Activated B cell treated with CpG ODN at 0.5 μM for 24 hours (primary cell): ENCODE data around the gene CSDE1. TPM values are rescaled to one million over a fixed set of nuclear protein-coding genes. Genes with fewer than 3 reads are reported as not detected.

Experiments
- ATAC-seq: fragments of 200-7000 bp; cut with Tn5 transposase; one replicate; pipeline ENCODE4 v1.10.0; 2021; ENCODE audit warnings: low read depth, mild to moderate bottlenecking, moderate library complexity
- CTCF ChIA-PET: fragments of 350-600 bp; sonication (Branson Sonifier 250); formaldehyde crosslinking; loops from one replicate; lab custom pipeline; 2021; ENCODE audit warnings: antibody characterized with exemption; lab: Charles Lee
- POLR2A ChIA-PET: fragments of 350-600 bp; sonication (Branson Sonifier 250); formaldehyde crosslinking; loops from one replicate; lab custom pipeline; 2021; ENCODE audit warnings: antibody characterized with exemption; lab: Charles Lee
- DNase-seq: peaks from one replicate; pipeline ENCODE4 v3.0.0; 2022
- H3K27ac Mint-ChIP-seq: one replicate; pipeline ENCODE4 v1.8.0; 2020; ENCODE audit warnings: mixed read lengths
- H3K27me3 Mint-ChIP-seq: one replicate; pipeline ENCODE4 v1.8.0; 2021; ENCODE audit warnings: mixed read lengths
- H3K36me3 Mint-ChIP-seq: one replicate; pipeline ENCODE4 v1.8.0; 2021; ENCODE audit warnings: low read depth, mixed read lengths
- H3K4me1 Mint-ChIP-seq: one replicate; pipeline ENCODE4 v1.8.0; 2021; ENCODE audit warnings: mixed read lengths
- H3K4me3 Mint-ChIP-seq: one replicate; pipeline ENCODE4 v1.8.0; 2020; ENCODE audit warnings: mild to moderate bottlenecking, mixed read lengths
- H3K9me3 Mint-ChIP-seq: one replicate; pipeline ENCODE4 v1.8.0; 2020; ENCODE audit warnings: mixed read lengths
- CTCF ChIP-seq: fragments of 200-600 bp; IDR thresholded peaks from one replicate; pipeline ENCODE4 v1.8.0; 2022; ENCODE audit warnings: antibody characterized with exemption, mild to moderate bottlenecking
- intact Hi-C: fragments of 100-400 bp; cut with micrococcal nuclease; formaldehyde crosslinking; loops from one replicate; pipeline ENCODE4 v1.15.1; 2024
- total RNA-seq: library from RNA; stranded (reverse); gene quantifications from 2 replicates; pipeline ENCODE4 v1.2.3, GENCODE V29; 2022

CSDE1 gene
- total RNA-seq, 1 donor from 2014 or later: 416 TPM

GRCh38 chr1:114770989-114771388 is 13.2 kb upstream of the CSDE1 start:
- Mint-ChIP-seq H3K4me1 (no peaks in the 10 kb centered on the region), H3K9me3 (no peaks in the 10 kb centered on the region), H3K36me3 (peaks cover 57% of the 10 kb centered on the region), H3K4me3 (no peak overlapping the region), H3K27ac (no peak overlapping the region), H3K27me3 (no peaks in the 10 kb centered on the region)
- intact Hi-C loops: no loop called here
- no peak for TF ChIP-seq CTCF
- ChIA-PET CTCF (no interaction called here), POLR2A (no interaction called here)
- DNase-seq (no peak), ATAC-seq (no peak)

GRCh38 chr1:114764689-114765088 is 6.9 kb upstream of the CSDE1 start:
- peaks cover 5% of the 10 kb centered on the region for H3K9me3 Mint-ChIP-seq
- ATAC-seq (no peak), DNase-seq (no peak)
- H3K4me1 Mint-ChIP-seq: no peaks in the 10 kb centered on the region
- peaks cover 11% of the 10 kb centered on the region for H3K36me3 Mint-ChIP-seq
- CTCF ChIA-PET: no interaction called here
- POLR2A ChIA-PET: no interaction called here
- intact Hi-C loops: no loop called here
- H3K4me3 Mint-ChIP-seq: no peak overlapping the region
- no peak overlapping the region for H3K27ac Mint-ChIP-seq
- no peak for TF ChIP-seq CTCF
- no peaks in the 10 kb centered on the region for H3K27me3 Mint-ChIP-seq

GRCh38 chr1:114758256-114758832 is 560 bp upstream of the CSDE1 start:
- DNase-seq (no peak), ATAC-seq (no peak)
- intact Hi-C loops: loop anchor here (5.0 to 10.0 kb wide), 4 partner anchors 336 to 1804 kb away; partner anchors contain the start of genes LRIG2, PHTF1 and SLC16A1
- H3K4me3 Mint-ChIP-seq: peak overlapping the region; percentile 100
- POLR2A ChIA-PET: interaction anchor here (0.7 to 3.3 kb wide), 7 partner anchors 14 to 247 kb away, joined by 3 to 30 read pairs (median 5); partner anchors contain the start of genes DENND2C, NRAS, SIKE1 and TRIM33
- H3K9me3 Mint-ChIP-seq: peaks cover 4% of the 10 kb centered on the region
- peaks cover 23% of the 10 kb centered on the region for H3K36me3 Mint-ChIP-seq
- no peak for TF ChIP-seq CTCF
- peak overlapping the region; percentile 100 for H3K27ac Mint-ChIP-seq
- peaks cover 51% of the 10 kb centered on the region for H3K4me1 Mint-ChIP-seq
- CTCF ChIA-PET: no interaction called here
- H3K27me3 Mint-ChIP-seq: no peaks in the 10 kb centered on the region

- ChIA-PET POLR2A (interaction anchor here (0.9 to 3.3 kb wide), 5 partner anchors 12 to 245 kb away, joined by 3 to 30 read pairs (median 9); partner anchors contain the start of genes DENND2C, NRAS, SIKE1 and TRIM33), CTCF (no interaction called here)
- DNase-seq (no peak), ATAC-seq (no peak)
- no peak for TF ChIP-seq CTCF
- Mint-ChIP-seq H3K36me3 (peaks cover 30% of the 10 kb centered on the region), H3K27me3 (no peaks in the 10 kb centered on the region), H3K4me1 (peaks cover 64% of the 10 kb centered on the region), H3K27ac (peak overlapping the region; percentile 100), H3K4me3 (peak overlapping the region; percentile 100), H3K9me3 (no peaks in the 10 kb centered on the region)
- intact Hi-C loops: loop anchor here (1.0 to 10.0 kb wide), 13 partner anchors 14 to 1802 kb away; partner anchors contain the start of genes BCAS2, DCLRE1B, DENND2C and HIPK1
These were observed 782 bp downstream of the CSDE1 start for GRCh38 chr1:114756949-114757454.
